Skeletal muscle tissue (tissue), 4 donors: Measurements from ENCODE around the gene TTC7B. TPM values are rescaled to one million over a fixed set of nuclear protein-coding genes. Genes with fewer than 3 reads are reported as not detected.

Experiments used
- H3K27ac ChIP-seq: one replicate; pipeline ENCODE4 v1.7.0; 2013; ENCODE audit warnings: mild to moderate bottlenecking, low read depth, low read length, inconsistent platforms
- H3K27me3 ChIP-seq, 3 donors: one replicate each; pipeline ENCODE4 v1.7.0; 2013; ENCODE audit warnings: low read length in 3 of 3; ENCODE audit not compliant: control insufficient read depth in 3 of 3, insufficient read depth in 3 of 3
- H3K36me3 ChIP-seq, 3 donors: one replicate each; pipeline ENCODE4 v1.7.0; 2013; ENCODE audit warnings: low read length in 3 of 3; ENCODE audit not compliant: control insufficient read depth in 3 of 3, insufficient read depth in 3 of 3
- H3K4me1 ChIP-seq, 3 donors: one replicate each; pipeline ENCODE4 v1.7.0; 2013; ENCODE audit warnings: low read length in 3 of 3, mild to moderate bottlenecking in 3 of 3; ENCODE audit not compliant: control insufficient read depth in 3 of 3, insufficient read depth in 3 of 3
- H3K4me3 ChIP-seq, 3 donors: one replicate each; pipeline ENCODE4 v1.7.0; 2013; ENCODE audit warnings: low read length in 3 of 3
- H3K9ac ChIP-seq, 3 donors: one replicate each; pipeline ENCODE4 v1.7.0; 2013; ENCODE audit warnings: low read length in 3 of 3, mild to moderate bottlenecking in 3 of 3, moderate library complexity in 2 of 3, low read depth in 1 of 3
- H3K9me3 ChIP-seq, 3 donors: one replicate each; pipeline ENCODE4 v1.7.0; 2013; ENCODE audit warnings: low read length in 3 of 3; ENCODE audit not compliant: control insufficient read depth in 3 of 3
- total RNA-seq: library from RNA; depleted of rRNA; stranded (reverse); fragments of >200 nt; gene quantifications from one replicate; pipeline ENCODE4 v1.2.3, GENCODE V29; 2014
- donor health status: Osteomylitis.

TTC7B gene
- total RNA-seq, 1 donor from 2014 or later, result 5.7 TPM

DNA sequence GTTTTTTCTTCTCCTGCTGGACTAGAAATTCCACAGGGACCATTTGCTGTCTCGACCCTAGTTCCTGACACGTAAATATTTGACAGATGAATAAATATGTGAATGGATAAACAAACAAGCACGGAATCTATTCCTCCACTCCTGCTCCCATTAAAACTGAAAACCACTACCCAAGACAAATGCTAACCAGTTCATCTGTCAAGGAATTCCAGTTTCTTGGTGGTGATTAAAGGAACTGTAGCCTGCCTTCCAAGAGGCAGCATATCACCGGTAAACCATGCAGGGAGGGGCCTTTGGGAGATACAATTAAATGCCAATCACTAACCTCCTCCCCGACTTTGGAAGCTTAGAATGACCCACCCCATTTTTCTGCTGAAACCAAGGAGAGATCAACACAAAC lies 95.4 kb downstream of the TTC7B start:
- H3K27ac ChIP-seq, result no peak overlapping the region

DNA sequence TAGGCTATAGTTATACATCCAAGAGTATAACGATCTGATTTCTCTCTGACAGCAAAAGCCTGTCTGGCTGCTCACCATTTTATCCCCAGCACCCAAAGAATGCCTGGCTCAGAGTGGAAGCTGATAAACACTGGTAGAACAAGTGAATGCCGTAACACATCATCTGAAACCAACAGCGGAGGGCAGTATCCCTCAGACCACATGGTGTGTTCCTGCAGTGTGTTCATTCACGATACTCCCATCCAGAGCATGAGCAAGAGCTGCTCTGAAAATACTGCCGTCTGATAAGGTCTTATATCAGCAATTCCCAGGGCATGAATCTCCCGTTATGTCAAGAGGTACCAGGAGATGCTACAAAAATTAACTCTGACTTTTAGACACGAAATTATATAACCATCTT lies 95.9 kb downstream of the TTC7B start:
- Histone ChIP-seq H3K4me3 (no peak overlapping the region), H3K27ac (no peak overlapping the region), H3K36me3 (no peaks in the 10 kb centered on the region), H3K9ac (no peak overlapping the region), H3K4me1 (peaks cover 22 to 33% (median 29%) of the 10 kb centered on the region in 3 donors), H3K27me3 (no peaks in the 10 kb centered on the region), H3K9me3 (no peaks in the 10 kb centered on the region)

More for the DNA sequence above, 95.4 kb downstream of the TTC7B start:
- Histone ChIP-seq H3K4me3 (no peak overlapping the region), H3K4me1 (peaks cover 20 to 33% (median 25%) of the 10 kb centered on the region in 3 donors), H3K9ac (no peak overlapping the region), H3K36me3 (no peaks in the 10 kb centered on the region), H3K27me3 (no peaks in the 10 kb centered on the region), H3K9me3 (no peaks in the 10 kb centered on the region)

DNA sequence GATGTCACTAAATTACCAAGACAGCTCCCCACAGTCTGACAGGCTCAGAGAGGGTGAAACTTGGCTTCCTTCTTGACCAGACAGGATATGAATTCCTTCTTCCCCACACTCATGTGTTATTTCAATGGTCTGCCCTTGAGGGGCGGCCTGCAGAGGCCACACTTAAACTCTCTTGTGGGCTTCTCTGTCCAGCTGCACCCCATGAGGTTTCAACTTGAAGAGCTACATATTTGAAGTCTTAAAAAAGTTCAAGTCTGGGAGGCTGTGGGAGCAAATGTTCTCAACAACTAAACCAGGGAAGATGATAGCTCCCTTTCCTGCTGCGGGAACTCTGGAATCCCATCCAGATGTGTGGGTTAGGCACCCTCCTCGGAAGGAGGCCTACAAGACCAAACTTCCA lies 98.3 kb downstream of the TTC7B start:
- no peaks in the 10 kb centered on the region for H3K9me3 ChIP-seq
- no peak overlapping the region for H3K4me3 ChIP-seq
- peaks cover 0 to 5% (median 4%) of the 10 kb centered on the region in 3 donors for H3K36me3 ChIP-seq
- H3K27ac ChIP-seq, result peak overlapping the region; percentile 21
- no peak overlapping the region for H3K9ac ChIP-seq
- peaks cover 27 to 35% (median 35%) of the 10 kb centered on the region in 3 donors for H3K4me1 ChIP-seq
- H3K27me3 ChIP-seq, result no peaks in the 10 kb centered on the region

DNA sequence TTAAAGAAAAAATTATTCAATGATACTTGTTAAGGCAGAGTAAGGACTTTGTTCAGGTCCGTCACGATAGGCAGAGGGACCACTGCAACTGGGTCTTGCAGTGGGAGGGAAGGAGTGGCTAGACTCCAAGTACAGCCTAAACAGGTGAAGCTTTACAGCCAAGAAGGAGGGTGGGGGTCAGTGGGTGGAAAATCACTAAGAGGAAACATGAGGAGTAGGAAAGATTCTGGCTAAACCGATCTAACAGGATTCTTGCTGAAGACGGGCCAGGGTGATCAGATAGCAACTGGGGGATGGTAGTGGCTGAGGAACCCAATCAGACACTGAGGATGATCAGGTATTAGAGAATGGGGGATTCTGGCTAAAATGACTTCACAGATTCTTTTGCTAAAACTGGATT lies 100.2 kb downstream of the TTC7B start:
- Histone ChIP-seq H3K36me3 (peaks cover 0 to 5% (median 4%) of the 10 kb centered on the region in 3 donors), H3K9ac (no peak overlapping the region), H3K27me3 (no peaks in the 10 kb centered on the region), H3K27ac (peak overlapping the region; percentile 3), H3K4me3 (peak overlapping the region in 1 of 3 donors; percentile 17), H3K4me1 (peaks cover 24 to 26% (median 25%) of the 10 kb centered on the region in 3 donors), H3K9me3 (no peaks in the 10 kb centered on the region)

DNA sequence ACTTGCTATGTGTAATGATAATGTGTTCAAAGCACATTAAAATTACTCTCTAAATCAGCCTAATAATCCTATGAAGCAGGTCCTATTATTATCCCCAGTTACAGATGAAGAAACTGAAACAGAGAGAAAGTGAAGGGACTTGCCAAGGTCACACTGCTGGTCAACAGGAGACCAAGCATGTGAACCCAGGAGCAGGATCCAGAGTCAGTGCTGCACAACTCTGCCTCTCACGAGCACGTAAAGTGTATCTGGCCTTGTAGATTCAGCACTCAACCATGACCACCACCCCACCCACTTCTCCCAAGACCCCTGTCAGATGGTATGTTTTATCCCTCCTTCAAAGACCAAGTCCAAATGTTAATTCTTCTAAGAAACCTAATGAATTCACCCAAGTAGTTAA lies 100.7 kb downstream of the TTC7B start:
- peaks cover 19 to 23% (median 21%) of the 10 kb centered on the region in 3 donors for H3K4me1 ChIP-seq
- H3K36me3 ChIP-seq, result peaks cover 0 to 5% (median 4%) of the 10 kb centered on the region in 3 donors
- no peaks in the 10 kb centered on the region for H3K27me3 ChIP-seq
- no peak overlapping the region for H3K4me3 ChIP-seq
- no peaks in the 10 kb centered on the region for H3K9me3 ChIP-seq
- H3K27ac ChIP-seq, result peak overlapping the region; percentile 15
- H3K9ac ChIP-seq, result no peak overlapping the region

DNA sequence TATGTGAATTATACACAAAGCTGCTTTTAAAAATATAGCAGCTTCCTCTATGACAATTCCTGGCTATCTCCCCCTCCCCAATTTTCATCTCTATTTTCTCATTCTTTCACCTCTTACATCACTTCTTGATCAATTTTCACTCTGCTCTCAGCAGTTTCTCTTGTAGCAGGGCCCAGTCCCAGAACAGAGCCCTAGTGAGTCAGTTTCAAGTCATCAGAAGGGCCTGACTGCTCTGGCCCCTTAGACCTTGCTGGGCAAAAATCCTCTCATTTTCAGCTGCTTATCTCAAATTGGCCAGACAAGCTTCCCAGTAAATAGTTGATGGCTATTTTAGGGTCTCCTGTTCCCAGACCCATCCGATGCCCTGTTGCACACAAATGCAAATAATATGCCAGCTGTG lies 101.4 kb downstream of the TTC7B start:
- Histone ChIP-seq H3K27ac (peak overlapping the region; percentile 15), H3K9me3 (no peaks in the 10 kb centered on the region), H3K27me3 (no peaks in the 10 kb centered on the region), H3K4me1 (peaks cover 15 to 19% (median 16%) of the 10 kb centered on the region in 3 donors), H3K9ac (peak overlapping the region in 1 of 3 donors; percentile 35), H3K4me3 (no peak overlapping the region), H3K36me3 (peaks cover 0 to 5% (median 4%) of the 10 kb centered on the region in 3 donors)

DNA sequence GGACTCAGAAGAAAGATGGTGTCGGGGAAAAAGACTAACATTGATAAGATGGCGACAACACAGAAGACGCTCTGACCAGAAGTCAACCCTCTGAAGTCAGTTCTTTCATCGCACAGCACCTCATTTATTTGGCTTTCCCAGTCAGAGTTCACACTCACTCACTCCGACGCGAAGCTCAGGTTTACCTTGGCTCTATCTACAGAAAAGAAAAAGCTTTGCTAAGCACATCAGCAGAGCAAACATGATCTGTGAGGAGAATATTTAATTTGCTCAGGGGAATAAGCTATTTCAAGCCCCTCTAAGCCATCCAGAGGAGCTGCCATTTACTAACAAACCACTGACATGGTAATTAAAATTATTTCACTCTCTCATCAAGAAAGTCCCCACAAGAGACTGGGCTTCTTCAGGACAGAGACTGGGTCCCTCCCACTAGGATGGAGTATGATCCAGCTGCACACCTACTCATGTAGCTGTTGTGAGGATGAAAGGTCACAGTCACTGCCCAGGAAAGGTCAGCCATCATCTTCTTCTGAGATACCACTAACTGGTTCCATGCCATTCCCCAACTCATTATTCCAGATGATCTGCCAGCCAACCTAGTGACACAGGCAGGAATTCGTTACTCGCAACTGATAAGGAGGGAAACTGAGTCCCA lies 111.4 kb downstream of the TTC7B start:
- Histone ChIP-seq H3K36me3 (no peaks in the 10 kb centered on the region), H3K27me3 (no peaks in the 10 kb centered on the region), H3K9me3 (no peaks in the 10 kb centered on the region), H3K27ac (no peak overlapping the region), H3K4me1 (peaks cover 12 to 22% (median 17%) of the 10 kb centered on the region in 3 donors), H3K9ac (no peak overlapping the region), H3K4me3 (no peak overlapping the region)

DNA sequence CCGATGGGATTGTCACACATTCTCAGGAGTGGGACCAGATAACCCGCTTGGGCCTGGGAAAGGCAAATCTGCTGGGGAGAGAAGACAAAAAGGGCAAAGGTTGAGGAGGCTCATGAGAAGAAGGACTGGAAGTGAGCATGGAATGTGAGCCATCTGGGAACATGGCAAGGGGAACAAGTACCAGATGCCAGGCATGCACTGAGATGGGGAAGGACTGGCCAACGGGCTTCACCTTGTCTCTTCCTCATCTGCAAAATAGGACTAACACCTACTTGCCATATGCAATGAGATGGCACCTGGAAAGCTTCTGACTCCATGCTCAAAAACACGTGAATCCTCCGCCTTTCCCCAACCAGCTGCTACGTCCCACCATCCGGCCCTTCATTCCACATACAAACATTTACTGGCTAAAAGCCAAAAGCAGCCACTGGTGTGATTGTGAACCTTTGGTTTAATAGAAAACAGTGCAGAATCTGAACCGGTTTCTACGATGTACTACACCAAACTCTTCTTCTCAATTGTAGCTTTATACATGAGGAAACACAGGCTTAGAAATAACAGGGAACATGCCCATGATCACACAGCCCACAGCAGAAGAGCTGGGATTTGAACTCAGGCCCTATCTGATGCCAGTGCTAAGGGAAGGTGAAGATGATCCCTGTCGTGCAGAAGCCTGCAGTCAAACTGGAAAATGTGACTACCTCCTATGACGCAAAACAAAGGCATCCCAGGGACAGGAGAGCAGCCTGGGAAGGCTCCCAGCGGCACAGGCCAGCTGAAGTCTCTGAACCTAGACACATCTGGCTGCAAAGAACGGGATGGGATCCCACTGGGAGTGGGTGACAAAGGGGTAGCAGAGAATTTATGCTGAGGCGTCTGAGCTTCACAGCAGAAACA lies 112.1 kb downstream of the TTC7B start:
- H3K27ac ChIP-seq, result no peak overlapping the region
- no peaks in the 10 kb centered on the region for H3K9me3 ChIP-seq
- H3K9ac ChIP-seq, result no peak overlapping the region
- no peaks in the 10 kb centered on the region for H3K27me3 ChIP-seq
- peaks cover 12 to 22% (median 17%) of the 10 kb centered on the region in 3 donors for H3K4me1 ChIP-seq
- no peaks in the 10 kb centered on the region for H3K36me3 ChIP-seq
- H3K4me3 ChIP-seq, result no peak overlapping the region

DNA sequence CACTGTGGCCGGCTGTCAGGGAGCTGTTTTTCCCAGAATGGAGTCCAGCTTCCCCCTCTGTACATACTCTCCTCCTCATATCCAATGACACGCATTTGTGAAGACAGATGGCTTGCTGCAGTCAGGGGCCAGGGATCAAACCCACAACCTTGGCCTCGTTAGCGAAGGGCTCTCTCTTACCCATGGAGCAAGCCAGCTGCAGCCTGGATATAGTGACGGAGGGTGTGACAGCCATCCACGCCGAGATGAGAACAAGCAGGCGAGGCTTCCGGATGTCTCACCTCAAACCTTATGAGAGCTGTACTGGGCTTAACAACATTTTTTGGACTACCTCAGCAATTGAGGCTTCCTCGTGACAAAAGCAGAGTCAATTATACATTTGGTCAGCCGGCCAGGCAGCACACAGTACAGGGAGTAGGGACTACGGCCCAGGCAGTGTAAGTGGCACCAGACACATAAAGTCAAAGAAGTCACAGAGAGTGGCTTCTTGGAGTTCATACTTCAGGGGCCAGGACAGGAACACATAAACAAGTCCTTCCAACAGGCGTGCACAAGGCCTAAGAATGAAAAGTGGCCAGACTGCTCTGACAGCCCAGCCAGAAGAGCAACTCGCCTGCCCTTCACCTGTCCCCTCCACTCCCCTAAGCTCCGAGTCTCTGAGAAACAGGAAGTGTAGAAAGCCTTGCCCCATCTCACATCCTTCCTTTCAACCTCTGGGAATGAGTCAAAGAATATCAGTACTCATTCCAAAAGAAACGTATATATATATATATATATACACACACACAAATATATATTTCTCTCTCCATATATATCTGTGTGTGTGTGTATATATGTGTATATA lies 115.1 kb downstream of the TTC7B start:
- Histone ChIP-seq H3K9me3 (no peaks in the 10 kb centered on the region), H3K36me3 (no peaks in the 10 kb centered on the region), H3K4me3 (no peak overlapping the region), H3K4me1 (peaks cover 41 to 52% (median 45%) of the 10 kb centered on the region in 3 donors), H3K27me3 (no peaks in the 10 kb centered on the region), H3K9ac (peak overlapping the region in 2 of 3 donors; percentile 22 to 40), H3K27ac (peak overlapping the region; percentile 13)
